ELR (cell line): ENCODE measurements around the gene B4GALT7.
"Not testable (repeated sequence)": the region's sequence is repeated elsewhere in the genome, so short reads cannot be mapped to it uniquely, and the experiment has no call there.

ENCODE experiments used
- DNase-seq: peaks from one replicate; pipeline ENCODE4 v3.0.0-alpha.2; 2015; ENCODE audit warnings: low read depth

The B4GALT7 gene

GRCh38 chr5:177599731-177600507 lies at the start of gene B4GALT7:
Gene B4GALT7, plus strand, starts transcription at chr5:177600132. Its CDS starts 79 bp downstream, at chr5:177600211.
- DNase-seq = peak; percentile 86

DNA sequence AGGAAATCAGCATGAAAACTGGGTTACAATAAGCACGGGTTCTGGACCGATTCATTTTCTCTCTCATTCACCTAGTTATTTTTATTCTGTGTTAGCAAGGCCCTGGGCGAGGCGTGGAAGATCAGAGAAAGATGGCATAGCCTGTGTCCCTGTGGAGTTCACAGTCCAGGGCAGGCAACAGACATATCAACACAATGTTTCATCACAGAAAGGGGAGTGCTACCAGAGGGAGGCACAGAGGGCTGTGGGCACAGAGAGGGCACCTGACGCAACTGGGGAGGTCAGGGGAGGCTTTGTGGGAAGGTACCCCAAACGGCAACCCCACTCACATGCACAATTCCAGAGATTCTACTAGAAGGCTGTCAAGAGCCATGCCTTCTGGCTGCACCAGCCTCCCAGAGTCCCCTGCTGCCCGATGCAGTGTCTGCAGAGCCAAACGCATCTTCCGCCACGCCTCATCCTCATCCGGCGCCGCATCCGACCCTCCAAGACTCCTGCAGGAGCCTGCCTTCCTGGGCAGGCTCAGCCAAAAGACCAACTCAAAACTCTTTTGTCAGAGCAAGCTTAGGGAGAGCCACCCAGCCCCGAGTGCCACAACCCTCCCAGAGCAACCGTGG lies 47.0 kb upstream of the B4GALT7 start:
- peak; percentile 58 for DNase-seq

GRCh38 chr5:177553671-177554429 lies 46.1 kb upstream of the B4GALT7 start:
- peak; percentile 41 for DNase-seq

DNA sequence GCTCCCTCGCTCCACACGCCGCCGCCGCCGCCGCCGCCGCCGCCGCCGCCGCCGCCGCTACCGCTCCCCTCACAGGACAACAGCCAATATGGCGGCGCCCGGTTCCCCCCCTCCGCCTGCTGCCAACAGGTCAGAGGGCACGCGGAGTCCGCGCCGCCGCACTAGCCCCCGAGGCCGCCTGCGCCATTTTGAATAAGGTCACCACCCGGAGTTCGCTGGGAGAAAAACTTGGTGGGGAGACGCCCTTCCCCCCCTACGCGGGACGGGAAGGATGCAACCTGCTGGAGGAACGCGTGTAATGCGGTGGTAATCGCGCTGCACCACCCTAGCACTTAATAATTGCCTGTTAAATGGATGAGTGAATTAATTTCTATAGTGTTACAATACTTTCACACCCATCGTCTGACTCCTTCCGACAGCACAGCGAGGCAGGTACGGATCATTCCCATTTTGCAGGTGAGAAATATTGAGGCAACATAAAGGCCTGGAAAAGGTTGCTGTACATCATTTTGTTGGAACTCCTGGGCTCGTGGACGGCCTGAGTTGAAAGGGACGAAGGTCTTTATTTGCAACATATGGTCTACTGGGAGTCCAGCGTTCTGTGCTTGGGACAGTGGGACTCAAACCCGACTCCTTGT lies 45.3 kb upstream of the B4GALT7 start, which contains the start of gene FAM193B:
FAM193B (minus strand) TSS at position 90 of the 638 bp plus-strand sequence. CDS start 105 bp downstream, outside the sequence.
- DNase-seq = peak; percentile 94

GRCh38 chr5:177555228-177555627 lies 44.7 kb upstream of the B4GALT7 start:
- DNase-seq = no peak

- no peak for DNase-seq
Observed at GRCh38 chr5:177555665-177556064, 44.3 kb upstream of the B4GALT7 start.

DNA sequence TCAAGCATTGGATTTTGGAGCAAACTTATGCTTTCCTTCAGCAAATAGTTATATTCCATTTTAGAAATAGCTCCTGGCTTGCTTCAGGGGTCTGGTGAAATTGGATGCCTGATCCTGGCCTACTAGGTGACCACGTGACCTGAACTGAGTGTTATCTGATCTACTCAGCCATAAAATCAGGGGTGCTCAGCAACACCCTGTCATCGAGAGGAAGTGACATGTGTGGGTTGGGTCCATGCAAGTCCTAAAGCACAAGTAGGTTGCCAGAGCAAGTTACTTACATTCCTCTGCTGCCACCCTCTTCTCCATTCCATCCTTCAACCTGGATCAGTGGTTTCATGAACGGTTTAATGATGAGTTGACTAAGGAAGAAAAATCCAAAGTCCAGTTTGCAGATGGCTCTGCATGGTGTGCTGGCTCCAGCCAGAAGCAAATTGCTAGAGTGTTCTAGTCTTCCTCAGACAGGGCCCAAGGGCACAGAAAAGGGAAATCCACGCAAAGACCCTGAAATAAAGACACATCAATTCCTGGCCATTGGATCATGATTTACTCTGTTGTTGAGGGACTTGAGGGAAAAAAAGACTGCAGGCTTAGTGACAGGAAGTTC lies 42.8 kb upstream of the B4GALT7 start:
- DNase-seq = peak; percentile 44

- no peak for DNase-seq
Observed at GRCh38 chr5:177557796-177558195, 42.1 kb upstream of the B4GALT7 start.

GRCh38 chr5:177559446-177559941 lies 40.4 kb upstream of the B4GALT7 start:
- DNase-seq = not testable (repeated sequence)

GRCh38 chr5:177565046-177565445 lies 34.9 kb upstream of the B4GALT7 start:
- DNase-seq = no peak

- no peak for DNase-seq
Observed at GRCh38 chr5:177568326-177568725, 31.6 kb upstream of the B4GALT7 start.

GRCh38 chr5:177569894-177570293 lies 30.0 kb upstream of the B4GALT7 start:
- DNase-seq = no peak

GRCh38 chr5:177575488-177575887 lies 24.4 kb upstream of the B4GALT7 start:
- no peak for DNase-seq

DNA sequence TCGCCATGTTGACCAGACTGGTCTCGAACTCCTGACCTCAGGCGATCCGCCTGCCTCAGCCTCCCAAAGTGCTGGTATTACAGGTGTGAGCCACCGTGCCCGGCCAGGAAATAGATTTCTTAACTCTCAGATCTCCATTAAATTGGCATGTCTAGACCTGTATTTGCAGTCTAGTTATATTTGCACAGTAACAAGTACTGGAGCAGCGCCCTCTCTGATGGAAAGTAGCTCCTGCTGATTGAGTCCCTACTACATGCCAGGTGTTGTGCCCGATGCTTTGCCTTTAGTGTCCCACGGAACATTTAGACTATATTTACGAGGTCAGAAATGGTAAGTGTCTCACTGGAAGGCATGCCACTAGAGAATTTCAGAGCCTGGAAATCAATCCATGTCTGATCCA lies 23.8 kb upstream of the B4GALT7 start:
- DNase-seq = no peak

- no peak for DNase-seq
Observed at GRCh38 chr5:177578316-177578715, 21.6 kb upstream of the B4GALT7 start.

DNA sequence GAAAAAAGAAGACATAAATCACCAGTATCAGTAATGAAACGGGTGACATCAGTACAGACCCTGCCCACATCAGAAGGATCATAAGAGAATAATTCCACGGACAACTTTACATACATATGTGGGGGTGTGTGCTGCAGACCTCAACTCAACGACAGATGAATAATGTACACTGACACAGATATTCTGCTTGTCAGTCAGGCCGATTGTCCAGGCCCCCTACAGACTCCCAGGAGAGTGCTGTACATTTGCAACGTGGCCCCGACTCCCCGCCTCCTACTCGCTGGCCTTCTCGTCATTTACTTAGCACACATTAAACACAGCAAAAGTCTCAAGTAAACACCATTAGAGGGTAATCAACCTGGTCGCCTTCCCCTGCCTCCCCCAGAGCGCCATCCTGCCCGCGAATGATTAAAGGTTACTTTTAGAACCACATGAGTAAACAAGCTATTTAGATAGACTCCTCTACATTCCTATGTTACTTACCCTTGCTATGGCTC lies 11.5 kb upstream of the B4GALT7 start:
- DNase-seq = no peak

DNA sequence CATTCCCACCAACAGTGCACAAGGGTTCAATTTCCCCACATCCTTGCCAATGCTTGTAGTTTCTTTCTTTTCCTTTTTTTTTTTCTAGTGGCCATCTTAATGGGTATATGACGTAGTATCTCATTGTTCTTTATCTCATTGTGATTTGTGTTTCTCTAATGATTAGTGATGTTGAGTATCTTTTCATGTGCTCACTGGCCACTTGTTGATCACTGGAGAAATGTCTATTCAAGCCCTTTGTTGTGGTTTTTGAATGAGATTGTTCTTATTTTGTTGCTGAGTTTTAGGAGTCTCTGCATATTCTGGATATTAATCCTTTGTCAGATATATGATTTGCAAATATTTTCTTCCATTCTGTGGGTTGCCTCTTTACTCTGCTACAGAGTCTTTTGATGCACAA lies 9.5 kb upstream of the B4GALT7 start:
- no peak for DNase-seq

DNA sequence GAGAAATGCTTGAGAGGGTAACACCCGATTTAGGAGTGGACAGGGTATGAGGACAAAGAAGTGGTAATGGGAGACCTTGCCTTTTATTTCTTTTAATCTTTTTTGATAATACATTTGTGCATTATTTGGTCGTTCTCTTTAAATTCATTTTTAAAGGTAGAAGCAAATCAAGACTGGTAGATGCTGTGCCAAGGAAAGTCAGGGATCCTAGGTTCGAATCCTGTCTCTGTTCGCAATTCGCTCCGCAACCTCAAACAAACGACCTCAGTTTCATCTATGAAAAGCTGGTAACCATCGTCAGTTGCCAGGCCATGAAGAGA lies 8.3 kb upstream of the B4GALT7 start:
- DNase-seq = no peak

DNA sequence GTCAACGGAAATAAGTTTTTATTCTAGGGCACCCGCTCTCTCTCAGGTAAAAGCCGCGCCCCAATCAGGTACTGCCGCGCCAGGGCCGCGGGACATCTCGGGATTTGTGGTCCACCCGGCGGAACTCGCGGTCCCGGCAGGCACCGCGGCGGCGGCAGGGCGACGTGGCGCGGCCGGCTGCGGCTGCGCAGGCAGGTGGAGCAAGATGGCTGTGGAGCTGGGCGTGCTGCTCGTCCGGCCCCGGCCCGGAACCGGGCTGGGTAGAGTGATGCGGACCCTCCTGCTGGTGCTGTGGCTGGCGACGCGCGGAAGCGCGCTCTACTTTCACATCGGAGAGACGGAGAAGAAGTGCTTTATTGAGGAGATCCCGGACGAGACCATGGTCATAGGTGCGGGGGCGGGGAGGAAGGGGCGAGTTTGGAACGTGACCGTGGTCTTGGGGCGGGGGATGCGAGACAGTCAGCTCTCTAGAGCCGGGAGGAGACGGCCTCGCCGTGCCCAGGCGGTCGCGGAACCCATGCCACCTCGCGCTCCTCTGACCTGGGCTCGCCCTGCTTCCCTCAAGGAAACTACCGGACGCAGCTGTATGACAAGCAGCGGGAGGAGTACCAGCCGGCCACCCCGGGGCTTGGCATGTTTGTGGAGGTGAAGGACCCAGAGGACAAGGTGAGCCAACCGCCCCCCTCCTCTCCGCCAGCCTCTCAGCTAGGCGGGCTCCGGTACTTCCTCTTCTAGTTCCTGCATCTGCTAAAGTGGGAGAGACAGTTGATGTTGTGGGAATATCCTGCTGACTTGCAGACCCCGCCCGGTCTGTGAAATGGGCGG lies 7.7 kb upstream of the B4GALT7 start, which contains the start of gene TMED9:
TMED9 (plus strand) TSS at position 194 of the 825 bp plus-strand sequence; CDS start at position 206, 12 bp downstream.
- peak; percentile 84 for DNase-seq

- DNase-seq = no peak
Observed at GRCh38 chr5:177592905-177593304, 7.0 kb upstream of the B4GALT7 start.

DNA sequence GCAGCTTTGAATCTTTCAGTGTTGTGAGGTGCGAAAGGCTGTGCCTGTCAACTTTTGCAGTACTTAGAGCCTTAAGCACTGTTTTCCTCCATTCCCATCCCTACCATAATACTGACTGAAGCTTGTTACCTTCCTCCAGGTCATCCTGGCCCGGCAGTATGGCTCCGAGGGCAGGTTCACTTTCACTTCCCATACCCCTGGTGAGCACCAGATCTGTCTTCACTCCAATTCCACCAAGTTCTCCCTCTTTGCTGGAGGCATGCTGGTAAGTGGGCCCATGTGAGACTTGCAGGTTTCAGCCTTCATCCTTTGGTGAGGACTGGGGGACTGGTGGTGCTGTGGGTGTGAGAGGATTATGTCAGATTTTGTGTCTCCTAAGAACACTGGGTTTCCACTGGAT lies 6.4 kb upstream of the B4GALT7 start:
- DNase-seq = no peak
